GM18505 (cell line): ENCODE data around the gene OSCAR.
A peak's percentile ranks its signal among the peaks of the same experiment; 100 is the strongest.

Experiments used
- ATAC-seq: cut with Tn5 transposase; IDR thresholded peaks from one replicate; pipeline ENCODE4 v1.9.1; 2021; ENCODE audit not compliant: unreplicated experiment
- POLR2A ChIP-seq: IDR thresholded peaks from 4 replicates; pipeline ENCODE4 v1.6.1; 2011; ENCODE audit warnings: borderline replicate concordance; ENCODE audit not compliant: insufficient read depth, insufficient read length; ENCODE audit errors: extremely low read depth

OSCAR gene, protein sequence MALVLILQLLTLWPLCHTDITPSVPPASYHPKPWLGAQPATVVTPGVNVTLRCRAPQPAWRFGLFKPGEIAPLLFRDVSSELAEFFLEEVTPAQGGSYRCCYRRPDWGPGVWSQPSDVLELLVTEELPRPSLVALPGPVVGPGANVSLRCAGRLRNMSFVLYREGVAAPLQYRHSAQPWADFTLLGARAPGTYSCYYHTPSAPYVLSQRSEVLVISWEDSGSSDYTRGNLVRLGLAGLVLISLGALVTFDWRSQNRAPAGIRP

DNA sequence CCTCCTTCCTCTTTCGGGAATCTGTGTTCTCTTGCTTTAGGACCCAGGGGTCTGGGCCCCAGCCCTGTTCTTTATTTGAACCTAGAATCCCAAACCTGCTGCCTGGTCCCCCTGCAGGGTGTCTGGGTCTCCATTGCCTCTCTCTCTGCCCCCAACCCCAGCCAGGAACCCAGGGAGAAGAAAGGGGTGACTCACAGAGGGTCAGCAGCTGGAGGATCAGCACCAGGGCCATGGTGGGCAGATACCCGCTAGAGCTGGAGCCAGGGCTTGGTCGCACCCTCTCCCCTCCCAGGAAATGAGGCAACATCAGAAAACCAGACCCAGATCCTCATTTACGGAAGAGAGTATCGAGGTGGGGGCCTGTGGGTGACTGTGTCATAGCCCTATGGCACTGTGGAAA, at the start of gene OSCAR:
Gene OSCAR, minus strand, starts transcription at position 243 of the 400 bp plus-strand sequence. Its CDS starts 11 bp downstream, at position 232.
- no peak for TF ChIP-seq POLR2A
- ATAC-seq: no peak

DNA sequence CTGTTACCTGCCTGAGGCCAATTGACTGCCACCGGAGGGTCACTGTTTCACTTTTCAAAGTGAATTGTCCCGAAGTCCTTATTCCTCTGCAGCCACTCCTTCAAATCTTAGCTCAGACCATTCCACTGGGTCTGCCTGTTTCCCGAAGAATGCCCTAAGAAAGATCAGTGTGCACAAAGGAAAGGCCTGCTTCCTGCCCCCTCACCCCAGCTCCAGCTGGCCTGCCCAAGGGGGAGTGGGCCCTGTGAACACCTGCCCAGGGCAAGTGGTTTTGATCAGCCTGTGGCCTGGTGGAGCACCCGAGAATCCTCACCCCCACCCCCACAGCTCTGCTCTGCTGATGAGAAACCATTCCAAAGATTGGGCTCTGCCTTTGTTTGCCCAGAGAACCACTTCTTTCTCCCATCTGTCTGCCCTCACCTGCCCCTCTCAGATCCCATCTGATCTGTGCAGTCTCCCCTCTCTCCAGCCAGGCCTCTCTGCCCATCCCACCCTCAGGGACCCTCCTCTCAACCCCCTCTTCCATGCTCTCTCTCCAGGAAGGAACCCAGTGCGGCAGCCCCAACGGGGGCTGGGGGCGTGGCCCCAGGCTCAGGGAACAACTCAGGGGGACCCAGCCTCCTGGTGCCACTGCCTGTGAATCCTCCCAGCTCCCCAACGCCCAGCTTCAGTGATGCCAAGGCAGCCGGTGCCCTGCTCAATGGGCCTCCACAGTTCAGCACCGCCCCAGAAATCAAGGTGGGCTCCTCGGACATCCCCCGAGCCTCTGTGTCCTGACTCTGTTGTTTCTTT, 48.6 kb upstream of the OSCAR start:
- ATAC-seq: no peak
- no peak for TF ChIP-seq POLR2A

DNA sequence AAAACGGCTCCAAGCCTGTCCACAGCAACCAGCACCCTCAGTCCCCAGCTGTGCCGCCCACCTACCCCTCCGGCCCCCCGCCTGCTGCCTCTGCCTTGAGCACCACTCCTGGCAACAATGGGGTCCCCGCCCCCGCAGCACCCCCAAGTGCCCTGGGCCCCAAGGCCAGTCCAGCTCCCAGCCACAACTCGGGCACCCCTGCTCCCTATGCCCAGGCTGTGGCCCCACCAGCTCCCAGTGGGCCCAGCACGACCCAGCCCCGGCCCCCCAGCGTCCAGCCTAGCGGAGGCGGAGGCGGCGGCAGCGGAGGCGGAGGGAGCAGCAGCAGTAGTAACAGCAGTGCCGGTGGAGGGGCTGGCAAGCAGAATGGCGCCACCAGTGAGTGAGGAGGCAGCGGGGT, 47.6 kb upstream of the OSCAR start:
- no peak for TF ChIP-seq POLR2A
- ATAC-seq: no peak

DNA sequence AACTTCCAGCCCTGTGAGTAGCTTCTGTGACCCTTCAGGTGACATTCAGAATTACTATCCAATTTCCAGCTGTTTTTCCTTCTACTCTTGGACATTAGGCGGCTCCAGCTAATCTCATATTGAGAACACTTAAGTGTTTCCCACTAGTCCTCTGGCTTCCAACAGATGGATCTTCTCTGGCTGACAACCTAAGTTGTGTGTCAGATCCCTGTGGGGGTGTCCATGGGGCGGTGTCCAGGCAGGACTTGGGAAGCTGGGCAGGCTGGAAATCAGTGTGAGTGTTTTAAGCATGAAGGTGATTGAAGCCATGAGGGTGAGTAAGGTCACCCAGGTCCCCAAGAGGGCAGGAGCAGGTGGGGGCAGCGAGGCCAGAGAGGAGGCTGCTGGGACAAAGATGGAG, 47.1 kb upstream of the OSCAR start:
- ATAC-seq: no peak
- TF ChIP-seq POLR2A: no peak

DNA sequence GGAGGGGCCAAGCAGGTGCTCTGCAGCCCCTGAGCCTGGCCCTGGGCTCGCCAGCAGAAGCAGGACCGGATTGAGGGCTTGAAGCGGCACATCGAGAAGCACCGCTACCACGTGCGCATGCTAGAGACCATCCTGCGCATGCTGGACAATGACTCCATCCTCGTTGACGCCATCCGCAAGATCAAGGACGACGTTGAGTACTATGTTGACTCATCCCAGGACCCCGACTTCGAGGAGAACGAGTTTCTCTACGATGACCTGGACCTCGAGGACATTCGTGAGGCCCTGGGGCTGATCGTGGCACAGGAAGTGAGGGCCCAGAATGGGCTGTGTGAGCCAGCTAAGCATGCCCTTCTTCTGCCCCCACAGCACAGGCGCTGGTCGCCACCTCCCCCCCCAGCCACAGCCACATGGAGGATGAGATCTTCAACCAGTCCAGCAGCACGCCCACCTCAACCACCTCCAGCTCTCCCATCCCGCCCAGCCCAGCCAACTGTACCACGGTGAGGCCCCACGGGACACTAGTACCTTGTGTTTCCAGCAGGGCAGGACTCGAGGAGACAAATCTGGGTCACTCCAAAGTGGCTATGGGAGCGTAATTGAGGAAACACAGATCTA, 45.0 kb upstream of the OSCAR start:
- no peak for ATAC-seq
- TF ChIP-seq POLR2A: no peak

- no peak for TF ChIP-seq POLR2A
- no peak for ATAC-seq
Measured at GRCh38 chr19:54142166-54142780, 41.7 kb upstream of the OSCAR start.

GRCh38 chr19:54141356-54141755, 40.8 kb upstream of the OSCAR start:
- no peak for TF ChIP-seq POLR2A
- no peak for ATAC-seq

- ATAC-seq: no peak
- TF ChIP-seq POLR2A: no peak
Measured at GRCh38 chr19:54138489-54139256, 38.1 kb upstream of the OSCAR start.

- TF ChIP-seq POLR2A: peak; percentile 86
- ATAC-seq: no peak
Measured at GRCh38 chr19:54137699-54138488, 37.3 kb upstream of the OSCAR start, which contains the start of gene CNOT3. TSS of gene CNOT3 (plus strand) at chr19:54137762. CDS start at chr19:54142979, 5,217 bp downstream.

GRCh38 chr19:54136864-54137698, 36.5 kb upstream of the OSCAR start:
- peak; percentile 74 for ATAC-seq
- TF ChIP-seq POLR2A: peak; percentile 78
